Mesodermal cell (in vitro differentiated cells): Measurements from ENCODE around the gene PRXL2C.
"Not testable (repeated sequence)": the region's sequence is repeated elsewhere in the genome, so short reads cannot be mapped to it uniquely, and the experiment has no call there.

Source experiments
- H3K27ac ChIP-seq: 2 replicates; pipeline ENCODE4 v1.7.0; 2013; ENCODE audit warnings: mild to moderate bottlenecking, low read depth, low read length, moderate library complexity; ENCODE audit not compliant: severe bottlenecking
- H3K36me3 ChIP-seq: 2 replicates; pipeline ENCODE4 v1.7.1; 2013; ENCODE audit warnings: mild to moderate bottlenecking, low read length, moderate library complexity; ENCODE audit not compliant: control insufficient read depth, insufficient read depth
- H3K4me1 ChIP-seq: one replicate; pipeline ENCODE4 v1.7.1; 2013; ENCODE audit warnings: mild to moderate bottlenecking, low read length; ENCODE audit not compliant: insufficient read depth, control insufficient read depth, poor library complexity, severe bottlenecking
- H3K4me3 ChIP-seq: 2 replicates; pipeline ENCODE4 v1.7.0; 2013; ENCODE audit warnings: low read length, control low read depth, mild to moderate bottlenecking; ENCODE audit not compliant: insufficient read depth, poor library complexity, severe bottlenecking; ENCODE audit errors: extremely low read depth
- H3K9me3 ChIP-seq: 2 replicates; pipeline ENCODE4 v1.7.1; 2013; ENCODE audit warnings: mild to moderate bottlenecking, low read length, moderate library complexity; ENCODE audit not compliant: control insufficient read depth
- WGBS, 2 experiments: methylation state at CpG; one replicate each; pipeline ENCODE4 v1.1.5; 2013; ENCODE audit warnings: missing lambda C conversion rate in 2 of 2; ENCODE audit not compliant: insufficient coverage in 2 of 2; 5-methylcytosine and 5-hydroxymethylcytosine counted together

PRXL2C gene

DNA sequence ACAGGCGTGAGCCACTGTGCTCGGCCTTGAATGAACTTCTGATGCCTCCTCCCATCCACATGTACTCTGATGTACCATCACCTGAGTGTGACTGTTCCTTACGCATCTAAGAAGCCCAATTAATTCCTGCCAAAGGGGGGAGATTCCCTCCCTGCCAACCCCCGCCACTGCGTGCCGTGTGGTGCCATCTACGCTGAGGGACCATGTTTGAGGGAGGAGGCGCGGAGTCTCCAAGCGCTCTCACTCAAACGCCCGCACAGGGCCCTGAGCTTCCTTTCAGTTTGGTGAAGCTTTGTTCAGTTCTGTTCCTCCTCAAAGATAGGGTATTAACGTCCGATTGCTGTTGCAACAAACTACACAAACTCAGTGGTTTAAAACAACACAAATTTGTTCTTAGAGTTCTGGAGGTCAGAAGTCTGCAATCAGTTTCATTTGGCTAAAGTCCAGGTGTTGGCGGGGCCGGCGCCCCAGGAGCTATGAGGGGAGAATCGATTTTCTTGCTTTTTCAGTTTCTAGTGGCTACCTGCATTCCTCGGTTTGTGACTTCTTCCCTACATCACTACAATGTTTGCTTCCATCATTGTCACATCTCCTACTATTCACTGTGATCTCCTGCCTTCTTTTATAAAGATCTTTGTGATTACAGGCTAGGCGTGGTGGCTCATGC is 13.9 kb upstream of the PRXL2C start:
- WGBS, 2 experiments, result 94 to 97% methylated on average over 11 of the region's 20 CpGs
- Histone ChIP-seq H3K4me1 (no peaks in the 10 kb centered on the region), H3K27ac (no peak overlapping the region), H3K4me3 (no peak overlapping the region), H3K36me3 (no peaks in the 10 kb centered on the region), H3K9me3 (peaks cover 7% of the 10 kb centered on the region)

DNA sequence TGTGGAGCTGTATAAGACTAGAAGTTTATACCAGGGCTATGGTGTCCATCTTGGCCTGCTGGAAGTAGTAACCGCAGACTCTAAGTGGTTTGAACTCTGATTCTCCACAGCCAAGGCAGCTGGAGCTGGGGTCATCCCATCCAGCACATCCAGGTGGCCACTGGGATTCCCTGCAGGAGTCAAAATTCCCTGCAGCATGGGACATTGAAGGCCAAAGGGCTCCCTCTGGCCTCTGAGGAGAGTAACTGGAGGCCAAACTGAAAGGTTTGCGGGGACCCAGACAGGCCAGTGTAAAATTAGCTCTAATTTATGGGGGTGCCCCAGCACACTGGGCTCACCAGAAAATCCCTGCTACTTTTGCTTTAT is 12.2 kb upstream of the PRXL2C start:
- no peak overlapping the region for H3K27ac ChIP-seq
- peaks cover 5% of the 10 kb centered on the region for H3K4me1 ChIP-seq
- H3K9me3 ChIP-seq, result peaks cover 7% of the 10 kb centered on the region
- H3K36me3 ChIP-seq, result no peaks in the 10 kb centered on the region
- 91 to 100% methylated on average over 1 to 2 of the region's 2 CpGs for WGBS, 2 experiments
- no peak overlapping the region for H3K4me3 ChIP-seq

- H3K4me1 ChIP-seq, H3K9me3 ChIP-seq, H3K27ac ChIP-seq, H3K36me3 ChIP-seq, H3K4me3 ChIP-seq: not testable (repeated sequence)
- 81 to 87% methylated on average over 11 to 13 of the region's 15 CpGs for WGBS, 2 experiments
These were observed 11.7 kb upstream of the PRXL2C start for GRCh38 chr9:96666653-96667362.

DNA sequence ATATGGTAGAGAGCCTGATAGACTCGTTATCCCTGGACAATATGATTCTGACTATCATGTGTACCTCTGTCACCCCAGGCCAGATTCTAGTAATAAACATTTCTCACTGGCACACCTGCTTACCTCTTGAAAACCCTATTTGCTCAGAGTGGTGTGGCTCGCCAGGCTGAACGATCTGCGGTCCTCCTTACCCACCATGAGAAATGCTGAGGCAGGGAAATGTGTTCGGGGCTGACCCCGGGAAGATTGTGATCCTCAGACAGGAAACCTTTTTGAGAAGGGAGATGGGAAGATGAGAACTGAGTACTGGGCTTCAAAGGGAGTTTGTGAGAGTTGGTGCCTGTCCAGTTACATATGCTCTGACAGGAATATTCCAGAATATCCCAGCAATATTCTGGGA is 10.7 kb upstream of the PRXL2C start:
- WGBS, 2 experiments, result 100% methylated on average over 3 to 6 of the region's 6 CpGs
- H3K27ac ChIP-seq, result no peak overlapping the region
- H3K36me3 ChIP-seq, result no peaks in the 10 kb centered on the region
- peaks cover 7% of the 10 kb centered on the region for H3K9me3 ChIP-seq
- peaks cover 9% of the 10 kb centered on the region for H3K4me1 ChIP-seq
- H3K4me3 ChIP-seq, result no peak overlapping the region

- H3K4me3 ChIP-seq, result no peak overlapping the region
- H3K4me1 ChIP-seq, result peaks cover 9% of the 10 kb centered on the region
- peak overlapping the region; percentile 53 for H3K27ac ChIP-seq
- H3K36me3 ChIP-seq, result no peaks in the 10 kb centered on the region
- 94 to 100% methylated on average over 7 to 13 of the region's 20 CpGs for WGBS, 2 experiments
- H3K9me3 ChIP-seq, result no peaks in the 10 kb centered on the region
These were observed 8.5 kb upstream of the PRXL2C start for GRCh38 chr9:96663506-96664120.

GRCh38 chr9:96661711-96662110 is 6.6 kb upstream of the PRXL2C start:
- H3K27ac ChIP-seq, result peak overlapping the region; percentile 37

GRCh38 chr9:96660692-96661248 is 5.7 kb upstream of the PRXL2C start:
- 87 to 100% methylated on average over 4 to 6 of the region's 7 CpGs for WGBS, 2 experiments
- H3K9me3 ChIP-seq, result no peaks in the 10 kb centered on the region
- no peak overlapping the region for H3K4me3 ChIP-seq
- peaks cover 9% of the 10 kb centered on the region for H3K4me1 ChIP-seq
- H3K36me3 ChIP-seq, result no peaks in the 10 kb centered on the region
- no peak overlapping the region for H3K27ac ChIP-seq

More at GRCh38 chr9:96661711-96662110, 6.6 kb upstream of the PRXL2C start:
- Histone ChIP-seq H3K9me3 (no peaks in the 10 kb centered on the region), H3K36me3 (no peaks in the 10 kb centered on the region), H3K4me1 (peaks cover 9% of the 10 kb centered on the region), H3K4me3 (no peak overlapping the region)
- 86 to 90% methylated on average over 4 of the region's 4 CpGs for WGBS, 2 experiments

- 0 to 1% methylated on average over 53 to 64 of the region's 74 CpGs for WGBS, 2 experiments
- Histone ChIP-seq H3K4me1 (no peaks in the 10 kb centered on the region), H3K4me3 (peak overlapping the region; percentile 54), H3K36me3 (peaks cover 24% of the 10 kb centered on the region), H3K27ac (peak overlapping the region; percentile 95), H3K9me3 (no peaks in the 10 kb centered on the region)
These were observed 493 bp downstream of the PRXL2C start for GRCh38 chr9:96654450-96655197.

DNA sequence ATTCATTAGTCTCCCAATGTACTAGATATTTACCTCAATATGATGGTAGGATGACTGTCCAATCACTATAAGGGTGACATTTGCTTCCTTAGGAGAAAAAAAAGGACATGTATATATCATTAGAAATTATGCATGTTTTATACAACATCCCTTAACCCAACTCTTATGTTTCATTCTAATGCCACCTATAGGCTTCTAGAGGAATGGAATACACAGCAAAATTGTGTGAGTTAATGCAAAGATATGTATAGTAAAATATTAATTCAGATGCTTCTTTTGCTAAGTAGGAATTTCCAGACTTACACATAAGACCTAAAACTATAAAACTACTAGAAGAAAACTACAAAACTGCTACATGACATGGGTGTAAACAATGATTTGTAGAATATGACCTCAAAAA is 3.5 kb downstream of the PRXL2C start:
- Histone ChIP-seq H3K9me3 (no peaks in the 10 kb centered on the region), H3K27ac (no peak overlapping the region), H3K4me1 (no peaks in the 10 kb centered on the region), H3K4me3 (no peak overlapping the region), H3K36me3 (peaks cover 34% of the 10 kb centered on the region)

- Histone ChIP-seq H3K27ac (no peak overlapping the region), H3K4me3 (no peak overlapping the region), H3K36me3 (peaks cover 52% of the 10 kb centered on the region), H3K9me3 (no peaks in the 10 kb centered on the region), H3K4me1 (no peaks in the 10 kb centered on the region)
- no CpG with 5 or more reads among the region's 1 CpG for WGBS, 2 experiments
These were observed 5.3 kb downstream of the PRXL2C start for GRCh38 chr9:96649620-96650324.
